Stromal cell of bone marrow (primary cell): ENCODE measurements around the gene COL13A1.
A peak's percentile ranks its signal among the peaks of the same experiment; 100 is the strongest.

Experiments used
- DNase-seq: peaks from one replicate; pipeline ENCODE4 v3.0.0-alpha.2; 2012; ENCODE audit warnings: low read depth

The COL13A1 gene

GRCh38 chr10:69801434-69802315 lies at the start of gene COL13A1:
COL13A1 (plus strand) TSS chr10:69801906; CDS start chr10:69802424, 518 bp downstream.
- peak; percentile 40 for DNase-seq

GRCh38 chr10:69752479-69752878 lies 49.2 kb upstream of the COL13A1 start:
- DNase-seq, result no peak

GRCh38 chr10:69756279-69756678 lies 45.4 kb upstream of the COL13A1 start:
- DNase-seq, result no peak

- DNase-seq, result no peak
Measured at GRCh38 chr10:69757206-69757552, 44.5 kb upstream of the COL13A1 start.

- peak; percentile 24 for DNase-seq
Measured at GRCh38 chr10:69757553-69758309, 44.0 kb upstream of the COL13A1 start.

- DNase-seq, result no peak
Measured at GRCh38 chr10:69758310-69758728, 43.4 kb upstream of the COL13A1 start.

GRCh38 chr10:69759641-69760040 lies 42.1 kb upstream of the COL13A1 start:
- DNase-seq, result no peak

GRCh38 chr10:69760072-69760471 lies 41.6 kb upstream of the COL13A1 start:
- no peak for DNase-seq

GRCh38 chr10:69761320-69761719 lies 40.4 kb upstream of the COL13A1 start:
- DNase-seq, result no peak

GRCh38 chr10:69766161-69766910 lies 35.4 kb upstream of the COL13A1 start:
- DNase-seq, result no peak

GRCh38 chr10:69767793-69768192 lies 33.9 kb upstream of the COL13A1 start:
- no peak for DNase-seq

- no peak for DNase-seq
Measured at GRCh38 chr10:69768386-69768785, 33.3 kb upstream of the COL13A1 start.

- peak; percentile 33 for DNase-seq
Measured at GRCh38 chr10:69769395-69769992, 32.2 kb upstream of the COL13A1 start.

- no peak for DNase-seq
Measured at GRCh38 chr10:69772933-69773704, 28.6 kb upstream of the COL13A1 start.

GRCh38 chr10:69774596-69774995 lies 27.1 kb upstream of the COL13A1 start:
- no peak for DNase-seq

GRCh38 chr10:69780077-69780476 lies 21.6 kb upstream of the COL13A1 start:
- DNase-seq, result no peak

- no peak for DNase-seq
Measured at GRCh38 chr10:69781576-69781975, 20.1 kb upstream of the COL13A1 start.

- no peak for DNase-seq
Measured at GRCh38 chr10:69783515-69783914, 18.2 kb upstream of the COL13A1 start.

- no peak for DNase-seq
Measured at GRCh38 chr10:69786791-69787190, 14.9 kb upstream of the COL13A1 start.

- no peak for DNase-seq
Measured at GRCh38 chr10:69787681-69788080, 14.0 kb upstream of the COL13A1 start.

- DNase-seq, result no peak
Measured at GRCh38 chr10:69789164-69789576, 12.5 kb upstream of the COL13A1 start.
